GM18508 (cell line): ENCODE data around the gene BEGAIN.

Experiments used
- ATAC-seq: cut with Tn5 transposase; IDR thresholded peaks from one replicate; pipeline ENCODE4 v1.9.1; 2021; ENCODE audit warnings: moderate number of reproducible peaks; ENCODE audit not compliant: insufficient read depth, unreplicated experiment

BEGAIN gene

DNA sequence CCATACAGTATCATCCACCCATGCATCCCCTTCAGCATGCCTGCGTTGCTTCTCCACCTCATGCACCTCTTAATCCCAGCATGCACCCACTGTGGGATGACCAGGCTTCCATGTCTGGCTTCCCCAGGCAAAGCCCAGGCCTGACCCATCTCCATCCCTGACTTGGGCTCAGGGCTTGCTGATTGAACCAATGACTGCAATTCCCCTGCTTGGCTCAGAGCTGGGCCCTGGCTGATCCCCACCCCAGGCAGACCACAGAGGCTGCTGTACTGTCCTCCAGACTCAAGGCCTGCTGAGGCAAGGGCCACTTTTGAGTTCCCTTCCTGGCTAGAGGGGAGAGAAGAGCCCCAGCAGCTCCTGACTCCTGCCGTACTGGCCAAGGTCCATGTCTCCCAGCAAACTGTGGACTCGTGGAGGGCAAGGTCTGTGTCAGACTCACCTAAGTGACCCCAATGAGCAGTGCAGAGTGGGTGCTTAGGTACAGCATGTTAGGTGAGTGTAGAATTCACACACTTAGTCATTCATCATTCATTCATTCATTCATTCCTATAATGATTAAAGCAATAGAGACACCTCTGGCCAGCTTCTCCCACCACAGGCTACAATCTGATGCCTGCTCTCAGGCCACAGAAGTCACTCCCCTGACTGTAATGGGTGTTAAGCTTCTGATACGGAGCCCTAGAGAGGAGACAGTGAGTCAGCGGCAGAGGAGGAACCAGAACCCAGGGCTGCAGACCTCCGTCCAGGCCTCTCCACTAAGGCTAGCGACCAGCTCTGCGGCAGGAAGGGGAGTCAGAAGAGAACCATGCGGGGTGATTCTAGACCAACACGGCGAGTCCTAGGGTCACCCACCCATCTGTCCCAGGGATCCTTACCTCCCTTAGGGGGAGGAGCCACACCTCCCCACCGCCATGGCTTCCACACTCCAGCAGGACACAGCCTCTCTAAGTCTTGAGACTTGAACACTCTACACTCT lies 2.9 kb downstream of the BEGAIN start:
- no peak for ATAC-seq

DNA sequence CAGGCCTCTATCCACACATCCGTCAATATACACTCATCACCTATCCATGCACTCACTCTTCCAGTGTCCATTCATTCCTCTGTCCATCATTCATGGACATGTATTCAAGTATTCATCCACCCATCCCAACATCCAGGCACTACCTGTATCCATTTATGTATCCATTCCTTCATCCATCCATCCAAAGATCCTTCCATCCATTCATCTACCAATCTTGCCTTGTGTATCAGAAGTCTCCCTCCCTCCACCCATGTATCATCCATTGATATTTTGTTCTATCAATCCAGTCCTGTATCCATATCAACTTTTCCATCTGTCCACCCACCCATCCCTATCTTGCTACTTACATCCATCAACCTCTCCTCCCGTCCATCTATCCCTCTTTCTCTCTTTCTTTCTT lies 4.0 kb downstream of the BEGAIN start:
- no peak for ATAC-seq

DNA sequence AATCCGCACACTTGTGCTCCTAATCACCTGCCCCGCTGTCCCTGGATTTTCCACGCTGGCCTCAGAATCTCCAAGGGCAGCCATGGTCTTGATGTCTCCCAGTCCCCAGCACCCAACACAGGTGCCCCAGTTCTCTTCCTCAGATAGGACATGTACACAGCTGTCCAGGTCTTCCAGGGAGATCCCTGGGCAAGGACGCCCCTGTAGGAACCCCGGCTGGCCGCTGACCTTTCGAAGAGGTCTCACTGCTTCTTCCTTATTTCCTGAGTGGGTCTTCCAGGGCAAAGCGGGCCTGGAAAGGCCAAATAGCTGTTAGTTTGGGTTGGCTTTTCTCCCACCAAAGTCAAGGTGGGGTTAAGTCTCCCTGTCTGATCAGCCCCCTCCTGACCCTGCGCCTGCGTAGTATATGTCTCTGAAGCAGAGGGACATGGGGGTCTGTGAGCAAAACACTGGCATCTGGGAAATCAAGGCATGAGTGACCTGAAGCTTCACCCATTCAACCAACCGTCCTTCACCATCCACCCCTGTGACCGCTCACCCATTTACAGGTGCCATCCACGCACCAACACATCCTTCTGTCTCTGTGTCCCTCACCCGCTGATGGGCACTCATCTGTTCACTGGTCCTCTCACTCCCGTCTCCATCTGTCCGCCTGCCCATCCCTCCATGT lies 4.6 kb downstream of the BEGAIN start:
- no peak for ATAC-seq

DNA sequence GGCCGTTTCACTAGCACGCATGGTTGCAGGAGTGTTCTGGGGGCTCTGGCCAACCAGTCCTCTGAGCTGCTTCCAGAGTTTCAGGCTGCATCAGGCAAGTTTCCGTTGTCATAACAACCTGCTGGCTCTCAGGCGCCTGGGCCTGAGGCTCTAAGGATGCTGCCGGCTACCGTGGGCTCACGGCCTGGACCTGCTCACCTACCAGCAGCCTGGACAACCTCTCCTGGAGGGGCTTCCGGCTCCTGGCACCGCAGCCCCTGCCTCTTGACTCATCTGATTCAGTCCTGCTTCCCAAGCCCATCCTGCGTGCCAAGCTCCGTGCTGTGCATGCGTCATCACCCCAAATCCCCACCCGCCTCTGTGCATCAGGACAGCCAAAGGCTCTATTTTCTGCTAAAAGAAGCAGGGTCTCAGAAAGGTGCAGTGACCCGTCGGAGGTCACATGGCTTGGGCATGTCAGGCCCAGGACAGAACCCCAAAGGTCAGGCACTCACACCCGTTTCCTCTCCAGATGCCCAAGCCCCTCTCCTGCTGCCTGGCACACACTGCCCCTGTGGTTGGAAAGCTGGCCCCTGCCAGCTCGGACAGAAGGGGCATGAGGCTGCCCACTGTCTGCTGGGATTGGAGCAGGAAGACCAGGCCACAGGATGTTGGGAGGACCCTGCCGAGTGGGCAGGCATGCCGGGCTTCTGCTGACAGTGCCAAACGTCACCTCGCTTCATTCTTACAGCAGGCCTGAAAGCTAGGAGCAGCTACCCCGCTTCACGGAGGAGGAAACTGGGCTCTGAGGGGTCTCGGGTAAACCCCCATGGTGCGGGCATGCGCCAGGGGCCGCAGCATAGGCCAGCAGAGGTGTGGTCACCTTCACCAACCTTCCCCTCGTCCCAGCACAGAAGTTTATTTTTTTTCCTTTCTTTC lies 5.7 kb downstream of the BEGAIN start:
- no peak for ATAC-seq

DNA sequence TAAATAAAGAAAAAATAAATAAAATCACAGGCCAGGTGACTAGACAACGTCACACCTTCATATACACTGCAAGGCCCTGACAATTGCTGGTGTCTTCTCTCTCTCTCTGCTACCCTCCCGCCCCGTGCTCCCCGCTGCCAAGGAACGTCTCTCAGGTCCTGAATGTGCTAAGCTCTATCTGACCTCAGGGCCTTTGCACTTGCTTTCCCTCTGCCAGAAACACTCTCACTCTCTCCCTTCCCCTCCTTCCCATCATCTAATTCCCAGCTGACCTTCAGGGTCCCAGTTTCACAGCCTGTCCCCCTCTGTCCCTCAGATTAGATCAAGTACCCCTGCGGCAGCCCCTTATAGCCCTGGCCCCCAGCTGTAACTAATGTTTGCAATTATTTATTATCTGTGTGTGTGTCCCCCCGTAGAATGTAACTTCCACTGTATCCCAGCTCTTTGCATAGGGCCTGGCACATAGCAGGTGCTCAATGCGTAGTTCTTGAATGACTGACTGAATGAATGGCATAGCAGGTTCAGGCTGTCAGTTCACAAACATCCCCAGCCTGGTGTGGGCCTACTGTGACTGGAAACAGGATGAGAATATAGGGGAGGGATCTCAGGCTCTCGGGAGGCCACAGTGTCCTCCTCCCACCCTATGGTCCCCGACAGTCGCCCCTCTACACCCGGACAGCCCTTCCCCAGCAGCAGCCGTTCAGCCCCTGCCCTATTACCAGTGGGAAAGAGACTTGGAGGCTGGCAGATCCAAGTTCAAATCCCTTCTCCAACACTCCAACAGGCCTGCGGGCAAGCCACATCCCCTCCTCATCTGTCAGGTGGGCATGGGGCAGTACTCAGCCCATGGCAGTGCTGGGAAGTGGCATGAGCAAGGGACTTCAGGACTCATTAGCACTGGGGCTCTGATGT lies 6.6 kb downstream of the BEGAIN start:
- no peak for ATAC-seq

DNA sequence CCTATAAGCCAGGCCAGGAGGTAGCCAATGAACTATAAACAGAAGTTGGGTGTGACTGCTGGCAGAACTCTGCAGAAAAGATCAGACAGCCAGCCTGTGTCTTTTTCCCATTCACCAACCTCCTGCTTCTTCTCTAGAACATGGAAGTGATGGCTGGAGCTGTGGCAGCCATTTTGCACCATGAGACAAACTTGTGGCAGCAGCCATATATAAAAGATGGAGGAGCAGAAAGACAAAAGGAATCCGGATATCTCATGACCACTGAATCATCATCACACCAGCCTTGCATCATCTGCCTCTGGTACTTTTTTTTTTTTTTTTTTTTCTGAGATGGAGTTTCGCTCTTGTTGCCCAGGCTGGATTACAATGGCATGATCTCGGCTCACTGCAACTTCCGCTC lies 8.7 kb downstream of the BEGAIN start:
- no peak for ATAC-seq

DNA sequence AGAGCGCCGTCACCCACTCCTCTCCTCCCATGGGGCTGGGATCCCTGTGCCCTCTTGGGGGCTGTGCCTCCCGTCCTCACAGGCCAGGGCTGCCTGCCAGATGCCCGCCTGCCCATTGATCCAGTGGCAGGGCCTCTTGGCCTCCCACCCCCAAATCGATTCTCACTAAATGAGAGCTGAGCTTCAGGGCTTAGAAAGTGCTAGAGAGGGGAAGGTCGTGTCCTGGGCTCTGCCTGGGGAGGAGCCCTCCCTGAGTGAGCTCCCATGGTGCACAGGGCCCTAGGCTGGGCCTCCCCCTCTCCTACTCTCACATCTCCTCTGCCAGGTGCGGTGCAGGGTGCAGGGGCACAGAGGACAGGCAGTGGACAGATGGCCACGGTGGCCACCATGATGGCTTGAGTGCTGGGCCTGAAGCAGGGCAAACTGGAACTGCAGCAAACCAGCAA lies 9.2 kb downstream of the BEGAIN start:
- no peak for ATAC-seq

DNA sequence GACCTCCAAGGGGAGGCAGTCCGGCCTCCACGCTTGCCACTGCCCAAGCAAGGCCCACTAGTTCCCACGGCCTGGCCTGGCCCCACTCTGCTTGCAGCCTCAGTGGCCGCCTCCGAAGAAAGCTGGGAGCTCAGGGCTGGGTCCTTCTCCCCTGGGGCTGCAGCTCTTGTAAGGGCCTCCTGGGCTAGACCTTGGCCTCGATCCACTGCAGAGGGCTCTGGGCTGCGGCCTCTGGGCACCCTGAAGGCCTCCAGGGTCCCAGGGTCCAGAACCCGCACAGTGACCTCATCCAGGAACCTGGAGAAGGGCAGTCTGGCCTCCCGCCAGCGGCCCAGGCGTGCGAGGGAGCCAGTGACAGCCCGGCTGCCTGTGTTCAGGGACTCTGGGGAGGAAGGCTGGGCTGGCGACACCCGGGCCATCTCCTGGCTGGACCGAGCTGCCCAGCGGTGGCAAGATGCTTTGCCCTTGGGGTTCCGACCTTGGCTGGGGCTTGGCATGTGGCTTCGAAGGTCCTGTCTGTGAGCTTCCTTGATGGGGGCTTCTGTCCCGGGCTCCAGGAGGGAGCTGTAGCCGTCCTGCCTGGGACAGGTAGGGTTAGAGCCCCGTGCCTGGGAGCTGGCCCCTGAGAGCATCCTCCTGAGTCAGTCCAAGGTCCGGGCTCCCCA lies 9.8 kb downstream of the BEGAIN start:
- ATAC-seq = no peak

DNA sequence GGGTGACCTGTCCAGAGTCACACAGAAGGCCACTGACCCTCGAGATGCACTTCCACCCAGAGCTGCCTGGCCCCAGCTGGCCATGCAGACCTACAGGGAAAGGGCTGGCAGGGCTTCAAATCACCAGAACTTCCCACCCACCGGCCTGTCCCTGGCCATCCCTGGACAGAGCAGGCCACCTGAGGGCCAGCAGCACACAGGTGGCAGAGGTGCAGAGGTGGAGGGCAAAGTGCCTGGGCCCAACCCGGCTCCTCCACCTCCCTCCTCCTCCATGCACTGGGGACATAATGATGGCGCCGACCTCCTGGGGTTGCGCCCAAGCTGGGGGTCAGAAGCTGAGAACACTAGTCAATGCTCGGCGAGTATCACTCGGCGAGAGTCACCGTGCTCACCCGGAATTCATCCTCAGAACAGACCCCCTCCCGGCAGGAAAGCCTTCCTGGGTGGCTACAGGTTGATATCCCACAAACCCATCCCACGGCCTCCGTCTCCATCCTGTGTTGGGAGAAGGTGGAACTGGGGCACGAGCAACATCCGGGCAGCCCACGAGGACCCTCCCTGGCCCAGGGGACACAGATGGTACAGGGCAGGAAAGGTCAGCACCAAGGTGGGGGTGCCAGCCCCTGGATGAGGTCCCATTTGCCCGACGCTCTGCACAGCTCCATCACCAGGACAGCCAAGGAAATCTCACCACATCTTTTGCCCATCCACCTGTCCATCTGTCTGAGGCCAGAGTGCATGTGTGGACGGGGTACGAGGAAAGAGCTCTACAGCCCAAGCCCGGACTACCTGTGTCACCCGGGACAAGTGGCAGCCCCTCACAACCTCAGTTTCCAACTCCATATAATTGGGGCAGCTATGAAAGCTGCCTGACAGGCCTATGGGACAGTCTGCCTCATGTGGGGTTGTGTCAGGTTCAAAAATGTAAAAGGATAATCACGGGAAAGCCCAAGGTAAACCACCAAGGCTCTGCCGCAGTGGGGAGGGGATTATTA lies 10.8 kb downstream of the BEGAIN start:
- no peak for ATAC-seq

DNA sequence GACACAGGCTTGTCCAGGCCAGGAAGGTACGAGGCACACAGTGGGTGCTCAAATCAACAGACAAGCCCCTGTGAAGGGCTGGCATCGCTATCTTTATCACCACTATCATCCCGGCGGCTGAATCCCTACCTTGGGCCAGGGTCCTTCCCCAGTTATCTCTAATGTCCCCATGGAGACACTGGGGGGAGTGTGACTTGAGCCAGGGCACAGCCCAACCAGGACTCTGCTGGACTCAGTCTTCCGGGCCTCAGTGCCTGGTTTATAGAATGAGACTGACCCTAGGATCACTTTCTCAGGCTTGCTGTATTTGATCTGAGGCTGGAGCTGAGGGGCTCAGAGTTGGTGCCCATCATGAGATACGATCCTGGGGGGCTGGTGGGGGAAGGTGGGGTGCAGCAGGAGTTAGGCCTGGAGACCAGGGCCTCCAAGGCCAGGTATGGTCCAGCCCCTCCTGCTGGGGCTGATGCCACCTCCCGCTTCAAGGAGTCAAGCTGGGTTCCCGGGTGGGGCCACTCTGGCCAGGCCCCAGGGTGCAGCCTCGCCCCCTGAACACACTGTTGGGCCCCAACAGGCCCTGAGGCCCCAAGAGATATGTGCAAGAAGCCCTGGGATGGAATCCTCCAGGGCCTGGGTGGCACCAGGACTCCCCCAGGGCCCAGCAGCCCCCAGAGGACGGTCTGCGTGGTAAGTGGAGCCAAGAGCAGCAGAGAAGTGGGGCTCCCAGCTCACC lies 11.8 kb downstream of the BEGAIN start:
- no peak for ATAC-seq

DNA sequence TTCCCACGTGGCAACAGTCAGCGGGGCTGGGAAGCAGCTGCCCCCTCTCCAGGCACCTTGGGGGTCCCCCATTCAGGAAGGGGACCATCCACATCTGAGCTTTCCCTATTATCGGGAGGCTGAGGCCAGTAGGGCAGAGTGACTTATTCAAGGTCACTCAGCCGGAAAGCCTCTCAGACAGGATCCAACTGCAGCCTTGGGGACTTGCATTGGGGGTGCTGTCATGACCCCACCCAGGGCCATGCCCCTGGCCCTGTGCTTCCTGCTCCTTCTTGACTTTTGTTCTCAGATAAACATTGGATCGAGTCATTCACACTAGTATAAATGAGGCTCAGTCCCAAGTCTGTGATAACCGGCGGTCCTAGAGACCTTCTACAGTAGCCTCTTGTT lies 12.6 kb downstream of the BEGAIN start:
- ATAC-seq = no peak

DNA sequence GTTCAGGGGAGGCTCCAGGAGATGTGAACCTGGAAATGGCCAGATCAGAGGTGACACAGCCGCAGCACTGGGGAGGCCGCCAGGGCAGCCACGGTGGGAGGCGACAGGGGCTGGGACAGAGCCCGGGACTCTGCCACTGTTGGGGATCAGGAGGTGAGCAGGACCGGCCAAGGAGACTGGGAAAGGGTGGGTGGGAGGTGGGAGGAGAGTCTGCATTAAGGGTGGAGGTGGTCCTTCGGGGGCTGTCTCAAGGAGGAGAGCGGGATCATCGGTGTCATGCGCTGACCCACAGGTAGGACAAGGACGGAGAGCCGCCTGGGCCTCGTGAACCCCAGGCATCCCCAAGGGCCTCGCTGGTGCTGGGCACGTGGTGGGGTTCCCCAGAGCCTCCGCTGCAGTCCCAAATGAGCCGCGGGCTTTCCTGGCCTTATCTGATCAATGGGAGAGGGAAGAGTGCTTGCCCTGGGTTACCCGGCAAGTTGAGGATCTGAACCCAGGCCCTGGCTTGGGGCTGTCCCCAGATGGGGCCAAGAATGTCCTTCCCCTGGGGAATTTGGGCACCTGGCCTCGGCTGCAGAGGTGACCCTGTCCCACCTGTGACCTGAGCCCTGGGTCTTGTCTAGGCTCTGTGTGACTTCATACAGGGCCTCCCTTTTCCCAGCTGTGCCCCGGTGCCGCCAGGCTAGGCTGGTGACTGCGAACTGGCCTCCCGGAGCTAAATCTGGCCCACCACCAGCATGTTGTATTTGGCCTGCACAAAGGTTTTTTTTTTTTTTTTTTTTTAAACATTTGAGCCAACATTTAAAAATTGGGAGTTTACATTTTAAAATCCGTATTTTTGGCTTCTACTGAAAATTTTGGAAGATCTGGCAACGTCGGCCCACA lies 13.2 kb downstream of the BEGAIN start:
- ATAC-seq = no peak

DNA sequence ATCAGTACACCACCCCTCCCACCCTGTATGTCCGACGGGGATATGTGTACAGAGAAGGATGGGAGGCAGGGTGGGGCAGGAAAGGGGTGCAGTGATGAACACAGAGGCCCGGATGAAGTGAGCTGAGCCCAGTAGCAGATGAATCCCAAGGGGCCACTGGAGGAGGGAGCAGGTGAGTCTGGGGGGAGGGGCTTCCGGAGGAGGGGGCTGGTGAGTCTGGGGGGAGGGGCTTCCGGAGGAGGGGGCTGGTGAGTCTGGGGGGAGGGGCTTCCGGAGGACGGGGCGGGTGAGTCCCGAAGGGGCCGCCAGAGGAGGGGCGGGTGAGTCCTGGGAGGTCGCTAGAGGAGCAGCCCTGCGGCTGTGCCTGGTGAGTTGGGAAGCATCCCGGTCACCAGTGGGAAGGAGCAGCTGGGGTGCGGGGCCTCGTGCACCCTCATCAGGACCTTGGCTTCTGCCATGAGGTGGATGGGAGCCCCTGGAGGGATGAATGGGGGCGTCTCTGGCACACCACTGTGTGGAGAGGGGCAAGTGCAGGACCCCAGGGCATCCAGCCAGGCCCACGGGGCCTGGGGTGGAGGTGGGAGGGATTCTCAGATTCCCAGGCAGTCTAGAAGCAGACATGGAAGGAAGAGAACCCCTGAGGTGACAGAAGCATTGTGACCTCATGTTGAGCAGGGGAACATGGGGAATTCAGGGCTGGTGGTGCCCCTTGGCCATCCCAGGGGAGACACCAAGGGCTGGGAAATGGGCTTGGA lies 14.0 kb downstream of the BEGAIN start:
- ATAC-seq = no peak

DNA sequence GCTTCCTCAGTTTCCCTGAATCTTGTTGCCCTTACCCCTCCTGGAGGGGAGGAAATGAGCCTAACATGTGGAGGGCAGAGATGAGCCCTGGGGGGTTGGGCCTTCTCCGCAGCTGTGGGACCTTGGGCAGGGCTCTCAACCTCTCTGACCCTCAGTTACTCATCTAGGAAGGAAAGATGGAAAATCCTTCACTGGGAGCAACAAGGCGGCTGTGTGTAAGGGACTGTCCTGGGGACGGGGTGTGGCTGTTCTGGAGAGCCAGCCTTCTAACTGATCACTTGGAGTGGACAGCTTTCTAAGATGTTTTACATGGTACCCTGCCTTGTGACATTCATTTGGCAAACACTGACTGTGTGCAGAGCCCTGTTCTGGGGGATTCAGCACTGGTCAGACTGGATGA lies 14.7 kb downstream of the BEGAIN start:
- ATAC-seq = no peak

DNA sequence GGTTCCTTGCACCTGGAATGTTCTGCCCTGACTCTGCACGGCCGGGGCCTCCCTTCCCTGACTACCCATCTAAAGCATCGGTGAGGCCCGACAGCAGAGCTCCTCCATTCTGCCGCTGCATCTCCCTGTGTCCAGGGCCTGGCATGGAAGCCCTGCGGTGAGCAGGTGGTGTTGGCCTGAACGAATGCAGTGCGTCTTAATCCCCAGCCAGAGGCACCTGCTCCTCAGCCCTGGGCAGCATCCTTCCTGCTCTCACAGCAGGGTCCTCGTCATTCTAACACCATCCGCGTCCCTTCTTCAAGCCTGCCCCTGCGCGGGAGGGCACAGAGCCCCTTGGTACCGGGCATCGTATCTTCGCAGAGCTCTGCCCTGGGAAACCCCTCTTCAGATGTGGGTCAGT lies 15.4 kb downstream of the BEGAIN start:
- no peak for ATAC-seq
